LNCAP (cell line): ENCODE data around the gene SLC25A27.

ENCODE experiments used
- TF ChIP-seq, protein P1 (sequence below): fragments of 450-650 bp; IDR thresholded peaks from 2 replicates; pipeline ENCODE4 v1.5.1; 2017; ENCODE audit warnings: mild to moderate bottlenecking

The SLC25A27 gene, protein sequence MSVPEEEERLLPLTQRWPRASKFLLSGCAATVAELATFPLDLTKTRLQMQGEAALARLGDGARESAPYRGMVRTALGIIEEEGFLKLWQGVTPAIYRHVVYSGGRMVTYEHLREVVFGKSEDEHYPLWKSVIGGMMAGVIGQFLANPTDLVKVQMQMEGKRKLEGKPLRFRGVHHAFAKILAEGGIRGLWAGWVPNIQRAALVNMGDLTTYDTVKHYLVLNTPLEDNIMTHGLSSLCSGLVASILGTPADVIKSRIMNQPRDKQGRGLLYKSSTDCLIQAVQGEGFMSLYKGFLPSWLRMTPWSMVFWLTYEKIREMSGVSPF

DNA sequence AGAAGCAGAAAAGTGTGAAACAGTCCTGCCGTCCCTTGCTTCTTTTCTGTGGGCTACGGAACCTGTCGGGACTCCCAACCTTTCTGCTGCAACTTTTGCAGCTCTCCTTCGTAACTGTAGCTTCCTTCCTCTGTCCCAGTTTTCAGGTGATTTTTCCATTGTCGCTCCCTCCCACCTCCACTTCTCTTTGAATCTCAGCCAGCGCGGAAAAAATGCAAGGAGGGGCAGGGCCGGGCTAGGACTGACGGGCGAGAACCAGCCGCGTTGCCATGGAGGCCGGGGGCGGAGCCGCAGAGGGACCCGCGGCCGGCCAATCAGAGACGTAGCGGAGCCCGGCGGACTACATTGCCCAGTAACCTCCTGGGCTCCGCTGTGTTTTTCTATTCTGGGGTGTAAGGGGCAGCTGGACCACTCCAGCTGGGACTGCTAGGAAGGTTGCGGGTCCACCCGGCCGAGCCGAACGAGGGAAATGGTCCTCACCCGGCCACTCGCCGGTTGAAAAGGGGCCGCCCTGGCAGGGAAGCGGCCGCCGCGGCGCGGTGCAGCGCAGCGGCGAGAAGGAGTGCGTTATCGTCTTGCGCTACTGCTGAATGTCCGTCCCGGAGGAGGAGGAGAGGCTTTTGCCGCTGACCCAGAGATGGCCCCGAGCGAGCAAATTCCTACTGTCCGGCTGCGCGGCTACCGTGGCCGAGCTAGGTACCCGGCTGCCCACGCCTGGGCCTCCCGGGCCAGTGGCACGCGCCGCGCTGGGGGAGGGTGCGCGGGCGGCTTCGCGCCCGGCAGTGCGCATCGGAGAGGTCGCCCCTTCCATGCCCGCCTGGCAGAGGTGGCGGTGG is at the start of gene SLC25A27, which contains the start of gene CYP39A1:
TSS of gene SLC25A27 (plus strand) at position 373 of the 836 bp plus-strand sequence. CDS start at position 591, 218 bp downstream.
TSS of gene CYP39A1 (minus strand) at position 216 of the 836 bp plus-strand sequence. CDS start 236 bp downstream, outside the sequence.
- TF ChIP-seq, protein P1, sequence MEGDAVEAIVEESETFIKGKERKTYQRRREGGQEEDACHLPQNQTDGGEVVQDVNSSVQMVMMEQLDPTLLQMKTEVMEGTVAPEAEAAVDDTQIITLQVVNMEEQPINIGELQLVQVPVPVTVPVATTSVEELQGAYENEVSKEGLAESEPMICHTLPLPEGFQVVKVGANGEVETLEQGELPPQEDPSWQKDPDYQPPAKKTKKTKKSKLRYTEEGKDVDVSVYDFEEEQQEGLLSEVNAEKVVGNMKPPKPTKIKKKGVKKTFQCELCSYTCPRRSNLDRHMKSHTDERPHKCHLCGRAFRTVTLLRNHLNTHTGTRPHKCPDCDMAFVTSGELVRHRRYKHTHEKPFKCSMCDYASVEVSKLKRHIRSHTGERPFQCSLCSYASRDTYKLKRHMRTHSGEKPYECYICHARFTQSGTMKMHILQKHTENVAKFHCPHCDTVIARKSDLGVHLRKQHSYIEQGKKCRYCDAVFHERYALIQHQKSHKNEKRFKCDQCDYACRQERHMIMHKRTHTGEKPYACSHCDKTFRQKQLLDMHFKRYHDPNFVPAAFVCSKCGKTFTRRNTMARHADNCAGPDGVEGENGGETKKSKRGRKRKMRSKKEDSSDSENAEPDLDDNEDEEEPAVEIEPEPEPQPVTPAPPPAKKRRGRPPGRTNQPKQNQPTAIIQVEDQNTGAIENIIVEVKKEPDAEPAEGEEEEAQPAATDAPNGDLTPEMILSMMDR = no peak

DNA sequence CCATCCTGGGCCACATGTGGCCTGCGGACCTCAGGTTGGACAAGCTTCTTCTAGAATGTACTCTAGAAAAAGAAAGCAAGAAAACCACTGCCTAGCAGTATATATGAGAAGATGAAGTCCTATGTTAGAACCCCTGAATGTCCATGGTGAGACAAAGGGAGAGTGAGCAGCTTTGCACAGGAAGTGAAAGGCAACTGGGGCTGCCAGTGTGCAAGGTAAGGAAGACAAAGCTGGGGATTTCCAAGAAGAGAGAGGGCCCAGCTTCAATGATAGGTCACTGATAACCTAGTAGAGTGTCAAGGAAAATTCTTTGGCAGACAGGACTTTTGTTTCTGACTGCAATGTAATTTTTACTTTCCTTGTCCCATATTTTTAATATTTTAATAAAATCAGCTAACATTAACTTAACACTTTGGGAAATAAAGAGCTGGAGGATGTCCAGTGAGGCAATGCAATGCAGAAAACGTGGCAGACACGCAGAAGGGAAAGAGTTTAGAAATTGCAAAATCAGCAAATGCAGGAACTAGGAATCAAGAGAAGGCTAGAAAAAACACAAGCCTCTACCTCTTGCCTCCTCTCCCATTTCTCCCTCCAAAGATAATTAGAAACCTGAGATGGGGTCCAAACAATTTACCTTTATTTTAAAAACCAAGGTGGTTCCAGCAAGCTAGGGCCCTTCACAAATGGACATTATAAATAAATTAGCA is 47.5 kb upstream of the SLC25A27 start:
- TF ChIP-seq, protein P1 = no peak

DNA sequence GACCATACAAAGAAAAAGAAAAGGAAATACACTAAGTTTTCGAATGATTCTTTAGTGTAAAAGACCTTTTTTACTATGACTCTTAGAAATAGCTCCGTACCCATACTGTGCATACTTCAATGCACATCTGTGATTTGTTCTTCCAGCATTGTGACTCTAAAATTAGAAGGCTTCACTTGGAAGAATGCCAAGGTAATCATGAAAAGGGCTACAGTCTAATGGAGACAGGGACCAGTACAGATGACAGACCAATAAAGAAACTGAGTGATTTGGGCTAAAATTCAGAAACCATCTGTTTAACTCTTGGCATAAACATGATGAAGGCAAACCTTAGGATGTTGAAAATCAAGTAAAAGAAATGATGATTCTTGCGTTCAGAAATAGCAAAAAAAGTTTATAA is 46.4 kb upstream of the SLC25A27 start:
- TF ChIP-seq, protein P1 = no peak

DNA sequence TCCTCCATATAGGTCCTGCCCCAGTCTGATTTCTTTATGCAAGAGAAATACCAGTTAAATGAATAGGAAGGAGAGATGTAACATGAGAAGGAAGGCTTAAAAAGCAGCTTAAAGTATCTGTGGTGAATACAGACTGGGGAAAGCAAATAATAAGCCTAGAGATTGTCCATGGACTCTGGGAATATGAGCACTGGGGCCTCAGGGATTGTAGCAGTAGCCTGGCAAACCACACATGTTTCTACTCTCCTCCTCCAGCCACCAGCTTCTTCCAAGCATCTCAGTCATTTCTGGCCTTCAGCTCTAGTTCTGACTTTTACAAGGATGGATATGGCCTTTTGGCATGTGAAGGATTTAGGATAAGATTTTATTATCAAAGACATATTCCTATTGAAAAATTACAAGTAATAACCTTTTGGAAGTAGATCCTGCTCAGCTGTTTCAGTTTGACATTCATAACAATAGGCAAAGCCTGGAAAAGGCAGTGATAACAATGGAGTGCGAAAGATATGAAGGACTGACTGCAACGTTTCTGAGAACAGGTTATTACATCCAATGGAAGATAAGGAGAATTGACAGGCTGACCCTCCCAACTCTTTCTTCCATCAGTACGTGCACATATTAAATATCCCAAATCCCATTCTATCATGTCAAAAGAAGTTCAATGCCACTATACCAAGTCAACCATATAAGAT is 41.8 kb upstream of the SLC25A27 start:
- TF ChIP-seq, protein P1 = no peak

DNA sequence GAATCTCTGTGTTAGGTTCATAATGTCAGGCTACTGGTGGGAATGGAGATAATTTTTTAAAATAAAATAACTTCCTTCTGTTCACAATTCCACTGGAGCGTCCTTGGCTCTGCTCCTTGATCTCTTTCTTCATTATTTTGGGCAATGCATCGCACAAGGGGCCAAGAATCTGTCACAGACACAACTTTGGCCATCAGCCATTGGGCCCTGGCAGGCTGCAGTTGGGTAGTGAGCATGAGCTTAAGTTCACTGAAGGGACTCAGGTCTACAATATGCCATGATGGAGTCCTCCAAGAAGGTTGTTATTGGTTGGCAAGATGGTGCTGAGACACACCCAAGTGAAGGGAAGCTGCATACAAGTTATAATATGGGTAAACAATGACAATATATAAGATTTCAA is 40.1 kb upstream of the SLC25A27 start:
- TF ChIP-seq, protein P1 = no peak

DNA sequence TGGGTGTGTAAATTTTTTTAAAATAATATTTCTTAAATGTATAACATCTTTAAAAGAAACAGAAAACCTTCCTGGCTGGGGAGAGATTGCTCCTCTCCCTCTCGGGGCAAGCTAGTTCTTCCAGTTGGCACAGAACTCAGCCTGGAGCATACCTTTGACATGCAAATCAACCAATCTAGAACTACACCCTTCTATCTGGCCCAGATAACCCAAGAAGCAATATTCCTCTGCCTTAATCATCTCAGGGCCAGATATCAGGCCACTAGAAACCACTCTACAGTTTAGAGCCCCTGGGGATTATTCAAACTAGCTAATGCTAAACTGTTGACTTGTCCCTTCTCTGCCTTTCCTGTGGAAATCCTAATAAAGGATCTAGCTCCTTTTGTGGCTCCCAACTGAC is 34.0 kb upstream of the SLC25A27 start:
- TF ChIP-seq, protein P1 = no peak
